ENCODE data around the gene FRMD4A.

DNA sequence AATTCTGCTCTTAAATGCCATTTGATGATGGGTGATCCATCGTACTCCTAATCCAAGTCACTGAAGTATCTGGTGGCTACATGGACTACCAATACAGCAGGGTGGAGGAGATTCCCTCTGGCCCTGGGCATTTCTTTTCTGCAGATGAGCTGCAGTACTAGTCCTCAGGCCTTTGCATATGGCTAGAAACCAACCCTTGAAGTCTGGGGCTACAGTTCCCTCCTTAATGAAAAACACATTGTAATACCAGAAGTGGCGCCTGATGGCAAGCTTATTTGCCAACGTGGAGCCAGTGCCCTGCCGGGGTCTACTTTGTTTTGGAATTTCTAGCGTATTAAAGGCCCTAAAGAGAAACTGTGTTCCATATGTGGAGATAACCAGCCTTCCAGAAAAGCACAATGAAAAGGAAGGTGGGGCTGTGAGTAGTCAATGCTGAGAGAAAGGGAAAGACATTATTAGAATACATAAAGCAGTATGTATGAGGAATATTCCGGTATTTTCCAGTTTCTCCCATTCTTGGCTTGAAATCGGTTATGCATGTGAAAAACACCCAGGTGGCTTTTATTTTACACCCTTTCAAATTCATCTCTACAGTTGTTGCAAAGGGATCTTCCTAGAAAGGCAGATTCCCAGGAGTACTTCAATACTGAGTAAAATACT is 375.2 kb downstream of the FRMD4A start:
- TF ChIP-seq, protein P1, sequence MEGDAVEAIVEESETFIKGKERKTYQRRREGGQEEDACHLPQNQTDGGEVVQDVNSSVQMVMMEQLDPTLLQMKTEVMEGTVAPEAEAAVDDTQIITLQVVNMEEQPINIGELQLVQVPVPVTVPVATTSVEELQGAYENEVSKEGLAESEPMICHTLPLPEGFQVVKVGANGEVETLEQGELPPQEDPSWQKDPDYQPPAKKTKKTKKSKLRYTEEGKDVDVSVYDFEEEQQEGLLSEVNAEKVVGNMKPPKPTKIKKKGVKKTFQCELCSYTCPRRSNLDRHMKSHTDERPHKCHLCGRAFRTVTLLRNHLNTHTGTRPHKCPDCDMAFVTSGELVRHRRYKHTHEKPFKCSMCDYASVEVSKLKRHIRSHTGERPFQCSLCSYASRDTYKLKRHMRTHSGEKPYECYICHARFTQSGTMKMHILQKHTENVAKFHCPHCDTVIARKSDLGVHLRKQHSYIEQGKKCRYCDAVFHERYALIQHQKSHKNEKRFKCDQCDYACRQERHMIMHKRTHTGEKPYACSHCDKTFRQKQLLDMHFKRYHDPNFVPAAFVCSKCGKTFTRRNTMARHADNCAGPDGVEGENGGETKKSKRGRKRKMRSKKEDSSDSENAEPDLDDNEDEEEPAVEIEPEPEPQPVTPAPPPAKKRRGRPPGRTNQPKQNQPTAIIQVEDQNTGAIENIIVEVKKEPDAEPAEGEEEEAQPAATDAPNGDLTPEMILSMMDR (IDR thresholded peaks at IDR 0.05; ENCODE audit: low read depth, low read length): no peak
- no peak for TF ChIP-seq POLR2A (IDR thresholded peaks at IDR 0.05; ENCODE audit: extremely low read depth, insufficient read length)
- TF ChIP-seq, protein P2, sequence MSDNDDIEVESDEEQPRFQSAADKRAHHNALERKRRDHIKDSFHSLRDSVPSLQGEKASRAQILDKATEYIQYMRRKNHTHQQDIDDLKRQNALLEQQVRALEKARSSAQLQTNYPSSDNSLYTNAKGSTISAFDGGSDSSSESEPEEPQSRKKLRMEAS (IDR thresholded peaks at IDR 0.05; ENCODE audit: low read depth, low read length): no peak

All from NB4 (cell line).